GM12891 (cell line): ENCODE data around the gene PIK3CD.

Source experiments
- POLR2A ChIP-seq: IDR thresholded peaks from 2 replicates; pipeline ENCODE4 v1.6.1; 2011; ENCODE audit warnings: low read depth, low read length, control low read depth
- POLR2AphosphoS5 ChIP-seq: IDR thresholded peaks from 2 replicates; pipeline ENCODE4 v1.6.1; 2011; ENCODE audit warnings: low read depth, low read length, control low read depth
- POU2F2 ChIP-seq: IDR thresholded peaks from 2 replicates; pipeline ENCODE4 v1.6.1; 2011; ENCODE audit warnings: low read depth, mild to moderate bottlenecking, control low read depth, low read length, moderate library complexity
- SPI1 ChIP-seq: IDR thresholded peaks from 2 replicates; pipeline ENCODE4 v1.6.1; 2011; ENCODE audit warnings: low read depth, low read length, control low read depth
- TAF1 ChIP-seq: IDR thresholded peaks from 2 replicates; pipeline ENCODE4 v1.6.1; 2011; ENCODE audit warnings: low read depth, low read length, control low read depth

DNA sequence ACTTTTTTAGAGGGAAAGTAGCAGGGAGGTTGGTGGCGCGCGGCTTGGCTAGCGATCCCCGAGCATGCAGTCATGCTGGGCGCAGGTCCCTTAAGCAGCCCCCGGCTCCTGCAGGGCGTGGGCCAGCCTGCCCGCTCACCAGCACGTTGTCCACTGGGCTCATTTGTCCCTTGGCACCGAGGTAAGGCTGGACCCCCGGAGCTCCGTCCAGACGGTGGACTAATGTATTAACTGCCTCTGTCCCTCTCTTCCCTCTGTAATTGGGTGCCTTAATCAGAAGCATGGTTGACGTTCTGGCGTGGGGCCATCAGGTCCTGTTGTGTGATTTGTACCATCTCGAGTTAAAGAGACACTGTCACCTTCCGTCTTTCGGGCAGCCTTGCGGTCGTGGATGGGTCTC lies 45.1 kb upstream of the PIK3CD start:
- TF ChIP-seq POLR2A (no peak), POLR2AphosphoS5 (no peak), TAF1 (no peak), SPI1 (no peak), POU2F2 (no peak)
